HG03378 (cell line): ENCODE measurements around the gene PJA2.
"Not testable (repeated sequence)": the region's sequence is repeated elsewhere in the genome, so short reads cannot be mapped to it uniquely, and the experiment has no call there.

Experiments
- ATAC-seq: cut with Tn5 transposase; IDR thresholded peaks from one replicate; pipeline ENCODE4 v1.9.1; 2021; ENCODE audit warnings: mild to moderate bottlenecking, moderate library complexity; ENCODE audit not compliant: unreplicated experiment

PJA2 gene

GRCh38 chr5:109313127-109313526, 96.6 kb downstream of the PJA2 start:
- no peak for ATAC-seq

- ATAC-seq, result no peak
Measured at GRCh38 chr5:109312695-109313094, 97.1 kb downstream of the PJA2 start.

GRCh38 chr5:109310315-109310714, 99.5 kb downstream of the PJA2 start:
- no peak for ATAC-seq

- ATAC-seq, result no peak
Measured at GRCh38 chr5:109309326-109310063, 100.3 kb downstream of the PJA2 start.

- ATAC-seq, result no peak
Measured at GRCh38 chr5:109307951-109308350, 101.8 kb downstream of the PJA2 start.

GRCh38 chr5:109307456-109307855, 102.3 kb downstream of the PJA2 start:
- ATAC-seq, result no peak

- ATAC-seq, result no peak
Measured at GRCh38 chr5:109305352-109305751, 104.4 kb downstream of the PJA2 start.

- no peak for ATAC-seq
Measured at GRCh38 chr5:109304309-109304708, 105.5 kb downstream of the PJA2 start.

GRCh38 chr5:109300367-109300766, 109.4 kb downstream of the PJA2 start:
- ATAC-seq, result no peak

- ATAC-seq, result no peak
Measured at GRCh38 chr5:109299557-109299956, 110.2 kb downstream of the PJA2 start.

- no peak for ATAC-seq
Measured at GRCh38 chr5:109298794-109299193, 111.0 kb downstream of the PJA2 start.

- no peak for ATAC-seq
Measured at GRCh38 chr5:109297900-109298299, 111.9 kb downstream of the PJA2 start.

GRCh38 chr5:109291090-109291489, 118.7 kb downstream of the PJA2 start:
- ATAC-seq, result no peak

- no peak for ATAC-seq
Measured at GRCh38 chr5:109290231-109290630, 119.5 kb downstream of the PJA2 start.

- ATAC-seq, result not testable (repeated sequence)
Measured at GRCh38 chr5:109286628-109287027, 123.1 kb downstream of the PJA2 start.
